Measurements from ENCODE around the gene ABCF2.

Gene ABCF2

DNA sequence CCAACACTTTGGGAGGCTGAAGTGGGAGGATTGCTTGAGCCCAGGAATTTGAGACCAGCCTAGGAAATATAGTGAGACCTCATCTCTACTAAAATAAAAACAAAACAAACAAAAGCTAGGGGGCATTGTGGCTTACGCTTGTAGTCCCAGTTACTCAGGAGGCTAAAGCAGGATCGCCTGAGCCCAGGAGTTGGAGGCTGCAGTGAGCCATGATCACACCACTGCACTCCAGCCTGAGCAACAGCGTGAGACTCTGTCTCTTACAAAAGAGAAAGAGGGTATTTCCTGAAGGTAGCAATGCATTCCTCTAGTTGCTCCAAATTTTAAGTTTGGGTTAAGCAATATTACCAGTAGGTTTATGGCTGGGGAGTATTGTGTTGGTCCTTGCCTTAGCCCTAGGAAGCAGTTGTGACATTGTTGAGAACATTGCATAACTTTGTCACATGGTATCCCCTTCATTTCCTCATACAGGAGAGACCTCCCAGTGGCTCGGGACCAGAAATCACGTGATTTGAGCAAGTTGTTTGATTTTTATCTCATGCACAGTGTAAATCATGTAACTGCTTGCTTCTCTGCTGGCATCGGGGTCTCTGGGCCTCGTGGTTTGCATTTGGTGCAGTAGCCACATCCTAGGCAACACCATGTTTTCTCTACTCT, 44.8 kb upstream of the ABCF2 start:
- Histone ChIP-seq H3K9me3 (replicated peaks in 1 of 11) (no peaks in the 10 kb centered on the region), H3K4me1 (peaks cover 0 to 49% (median 18%) of the 10 kb centered on the region in 10 experiments; a peak in 15 of 20 replicates), H3K36me3 (no peaks in the 10 kb centered on the region), H4K20me1 (peaks cover 0 to 9% (median 0%) of the 10 kb centered on the region in 11 experiments; a peak in 1 of 22 replicates), H3K4me3 (no peak overlapping the region), H3K4me2 (peak overlapping the region in 9 of 11 experiments; percentile 10 to 96 (median 51); a peak in 17 of 22 replicates), H3K27ac (peak overlapping the region in 9 of 11 experiments; percentile 14 to 65 (median 27); a peak in 13 of 22 replicates), H3K9ac (peak overlapping the region in 1 of 11 experiments; percentile 10; a peak in 1 of 22 replicates), H3K27me3 (peaks cover 3 to 29% (median 18%) of the 10 kb centered on the region in 11 experiments; a peak in 19 of 22 replicates)
- peak; percentile 30 to 89 (median 79); a peak in 17 of 22 replicates for TF ChIP-seq Cebpa-rat (IDR thresholded peaks at IDR 0.05)

- Histone ChIP-seq H3K9ac (no peak overlapping the region), H3K4me1 (peaks cover 0 to 38% (median 18%) of the 10 kb centered on the region in 10 experiments; a peak in 15 of 20 replicates), H3K9me3 (replicated peaks in 1 of 11) (no peaks in the 10 kb centered on the region), H3K4me3 (no peak overlapping the region), H3K36me3 (no peaks in the 10 kb centered on the region), H3K27me3 (peaks cover 0 to 6% (median 0%) of the 10 kb centered on the region in 11 experiments; a peak in 5 of 22 replicates), H3K4me2 (no peak overlapping the region), H4K20me1 (0 out of 22 replicates have a peak, but pooled peaks cover 0 to 9% (median 0%) of the 10 kb centered on the region in 11 experiments), H3K27ac (no peak overlapping the region)
- no peak for TF ChIP-seq Cebpa-rat (IDR thresholded peaks at IDR 0.05)
Measured at GRCh38 chr7:151269511-151269910, 42.5 kb upstream of the ABCF2 start.

DNA sequence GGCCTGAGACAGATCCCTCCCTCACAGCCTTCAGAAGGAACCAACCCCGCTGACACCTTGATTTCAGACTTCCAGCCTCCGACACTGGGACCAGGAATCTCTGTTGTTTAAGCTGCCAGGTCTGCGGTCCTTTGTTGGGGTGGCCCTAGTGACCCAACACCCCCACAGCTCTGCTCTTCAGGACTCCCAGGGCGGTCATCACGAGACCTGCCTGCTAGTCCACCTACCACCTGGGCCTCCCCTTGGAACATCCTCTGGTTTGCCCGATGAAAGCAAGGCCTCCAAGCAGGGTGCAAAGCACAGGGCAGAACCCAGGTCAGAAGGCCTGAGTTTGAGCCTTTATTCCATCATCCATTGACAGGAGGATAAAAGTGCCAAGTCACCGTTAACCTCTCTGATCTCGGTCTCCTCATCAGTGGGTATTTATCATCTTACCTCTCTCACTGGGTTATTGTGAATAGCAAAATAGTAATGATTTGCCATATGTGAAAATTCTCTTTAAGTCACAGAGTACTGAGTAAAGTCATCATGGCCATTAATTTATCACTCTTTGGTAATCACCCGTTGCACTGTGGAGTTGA, 38.4 kb upstream of the ABCF2 start:
- H3K9ac ChIP-seq: no peak overlapping the region
- H4K20me1 ChIP-seq: 0 out of 22 replicates have a peak, but pooled peaks cover 0 to 3% (median 0%) of the 10 kb centered on the region in 11 experiments
- TF ChIP-seq Cebpa-rat (IDR thresholded peaks at IDR 0.05): no peak
- peaks cover 0 to 3% (median 0%) of the 10 kb centered on the region in 11 experiments; a peak in 3 of 22 replicates for H3K27me3 ChIP-seq
- H3K27ac ChIP-seq: no peak overlapping the region
- no peaks in the 10 kb centered on the region for H3K9me3 ChIP-seq (replicated peaks in 1 of 11)
- no peaks in the 10 kb centered on the region; a peak in 1 of 20 replicates for H3K4me1 ChIP-seq
- H3K4me3 ChIP-seq: no peak overlapping the region
- H3K4me2 ChIP-seq: no peak overlapping the region
- no peaks in the 10 kb centered on the region for H3K36me3 ChIP-seq

DNA sequence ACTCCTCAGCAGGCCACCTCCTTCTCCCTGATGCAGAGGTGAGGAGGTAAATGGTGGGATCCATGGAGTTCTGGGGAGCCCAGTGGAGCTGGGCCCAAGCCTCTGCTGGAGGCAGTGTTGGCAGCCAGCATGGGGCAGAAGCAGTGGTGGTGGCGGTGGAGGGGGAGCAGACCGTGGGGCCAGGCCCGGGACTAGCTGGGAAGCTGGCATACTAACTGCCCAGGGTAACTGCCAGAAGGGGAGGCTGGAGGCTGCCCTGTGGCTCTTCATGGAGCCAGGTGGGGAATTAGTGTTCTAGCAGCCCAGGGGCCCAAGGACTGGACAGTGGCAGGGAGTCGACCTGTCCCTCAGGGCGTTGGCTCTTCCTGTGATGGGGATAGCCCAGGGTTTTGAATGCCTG, 37.6 kb upstream of the ABCF2 start:
- Histone ChIP-seq H3K9me3 (replicated peaks in 1 of 11) (no peaks in the 10 kb centered on the region), H3K36me3 (no peaks in the 10 kb centered on the region), H3K4me2 (no peak overlapping the region), H3K27me3 (peaks cover 0 to 5% (median 0%) of the 10 kb centered on the region in 11 experiments; a peak in 4 of 22 replicates), H3K4me1 (no peaks in the 10 kb centered on the region; a peak in 1 of 20 replicates), H4K20me1 (0 out of 22 replicates have a peak, but pooled peaks cover 0 to 3% (median 0%) of the 10 kb centered on the region in 11 experiments), H3K9ac (no peak overlapping the region), H3K4me3 (no peak overlapping the region), H3K27ac (no peak overlapping the region)
- no peak for TF ChIP-seq Cebpa-rat (IDR thresholded peaks at IDR 0.05)

GRCh38 chr7:151261529-151261928, 34.5 kb upstream of the ABCF2 start:
- Histone ChIP-seq H3K9ac (no peak overlapping the region), H3K27me3 (peaks cover 7 to 27% (median 22%) of the 10 kb centered on the region in 11 experiments; a peak in 21 of 22 replicates)

DNA sequence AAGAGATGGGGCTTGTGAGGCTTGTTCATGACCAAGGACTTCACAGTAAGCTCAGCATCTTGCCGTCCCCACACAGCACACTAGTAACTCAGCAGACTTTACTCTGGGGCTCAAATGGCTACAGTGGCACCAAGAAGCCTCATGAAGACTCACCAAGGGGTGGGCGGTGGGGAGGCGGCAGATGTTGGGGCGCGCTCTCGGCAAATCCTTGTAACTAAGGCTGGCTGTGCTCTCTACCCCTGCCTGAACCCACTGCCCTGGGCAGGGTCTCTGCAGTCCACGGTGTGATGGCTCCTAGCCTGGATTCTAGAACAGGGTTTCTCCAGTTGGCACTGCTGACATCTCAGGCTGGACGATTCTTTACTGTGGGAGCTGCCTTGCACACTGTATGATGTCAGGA, 33.9 kb upstream of the ABCF2 start:
- Histone ChIP-seq H3K27ac (no peak overlapping the region), H3K4me3 (no peak overlapping the region), H3K9me3 (replicated peaks in 1 of 11) (no peaks in the 10 kb centered on the region), H3K27me3 (peaks cover 13 to 33% (median 29%) of the 10 kb centered on the region in 11 experiments), H3K4me1 (no peaks in the 10 kb centered on the region), H4K20me1 (no peaks in the 10 kb centered on the region; a peak in 3 of 22 replicates), H3K36me3 (no peaks in the 10 kb centered on the region), H3K4me2 (no peak overlapping the region), H3K9ac (no peak overlapping the region)
- TF ChIP-seq Cebpa-rat (IDR thresholded peaks at IDR 0.05): no peak

More at GRCh38 chr7:151261529-151261928, 34.5 kb upstream of the ABCF2 start:
- Histone ChIP-seq H3K27ac (no peak overlapping the region), H3K4me2 (no peak overlapping the region), H3K4me1 (no peaks in the 10 kb centered on the region), H3K4me3 (no peak overlapping the region), H3K9me3 (replicated peaks in 1 of 11) (no peaks in the 10 kb centered on the region), H3K36me3 (no peaks in the 10 kb centered on the region), H4K20me1 (no peaks in the 10 kb centered on the region; a peak in 3 of 22 replicates)
- no peak for TF ChIP-seq Cebpa-rat (IDR thresholded peaks at IDR 0.05)

DNA sequence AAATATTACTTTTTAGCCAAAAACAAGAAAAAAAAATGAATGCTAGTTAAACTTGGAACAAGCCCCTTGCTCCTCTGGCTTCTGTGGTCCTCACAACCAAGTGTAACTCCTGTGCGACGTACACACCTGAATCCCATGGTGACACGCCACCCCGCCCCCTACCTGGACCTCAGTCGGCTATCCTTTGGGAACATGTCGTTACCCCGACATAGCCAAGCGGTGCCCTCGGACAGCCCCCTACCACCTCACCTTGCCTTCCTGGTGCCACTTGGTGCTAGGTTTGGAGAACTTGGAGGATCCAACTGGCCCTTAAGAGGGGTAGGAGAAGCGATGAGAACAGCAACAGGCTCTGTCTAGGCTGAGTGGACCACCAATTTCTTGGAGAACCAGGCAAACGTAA, 33.5 kb upstream of the ABCF2 start:
- Histone ChIP-seq H3K4me2 (no peak overlapping the region), H3K4me1 (no peaks in the 10 kb centered on the region), H4K20me1 (peaks cover 0 to 1% (median 0%) of the 10 kb centered on the region in 11 experiments; a peak in 6 of 22 replicates), H3K36me3 (no peaks in the 10 kb centered on the region), H3K27ac (no peak overlapping the region), H3K4me3 (no peak overlapping the region), H3K9me3 (replicated peaks in 1 of 11) (no peaks in the 10 kb centered on the region), H3K27me3 (peaks cover 14 to 38% (median 33%) of the 10 kb centered on the region in 11 experiments), H3K9ac (no peak overlapping the region)
- TF ChIP-seq Cebpa-rat (IDR thresholded peaks at IDR 0.05): no peak

- H3K36me3 ChIP-seq: no peaks in the 10 kb centered on the region
- H3K4me3 ChIP-seq: no peak overlapping the region
- no peaks in the 10 kb centered on the region for H3K9me3 ChIP-seq (replicated peaks in 1 of 11)
- no peak overlapping the region for H3K27ac ChIP-seq
- H3K4me1 ChIP-seq: no peaks in the 10 kb centered on the region
- peaks cover 0 to 25% (median 5%) of the 10 kb centered on the region in 11 experiments; a peak in 12 of 22 replicates for H4K20me1 ChIP-seq
- H3K9ac ChIP-seq: no peak overlapping the region
- TF ChIP-seq Cebpa-rat (IDR thresholded peaks at IDR 0.05): no peak
- peaks cover 39 to 62% (median 58%) of the 10 kb centered on the region in 11 experiments for H3K27me3 ChIP-seq
- no peak overlapping the region for H3K4me2 ChIP-seq
Measured at GRCh38 chr7:151257990-151258389, 31.0 kb upstream of the ABCF2 start.

DNA sequence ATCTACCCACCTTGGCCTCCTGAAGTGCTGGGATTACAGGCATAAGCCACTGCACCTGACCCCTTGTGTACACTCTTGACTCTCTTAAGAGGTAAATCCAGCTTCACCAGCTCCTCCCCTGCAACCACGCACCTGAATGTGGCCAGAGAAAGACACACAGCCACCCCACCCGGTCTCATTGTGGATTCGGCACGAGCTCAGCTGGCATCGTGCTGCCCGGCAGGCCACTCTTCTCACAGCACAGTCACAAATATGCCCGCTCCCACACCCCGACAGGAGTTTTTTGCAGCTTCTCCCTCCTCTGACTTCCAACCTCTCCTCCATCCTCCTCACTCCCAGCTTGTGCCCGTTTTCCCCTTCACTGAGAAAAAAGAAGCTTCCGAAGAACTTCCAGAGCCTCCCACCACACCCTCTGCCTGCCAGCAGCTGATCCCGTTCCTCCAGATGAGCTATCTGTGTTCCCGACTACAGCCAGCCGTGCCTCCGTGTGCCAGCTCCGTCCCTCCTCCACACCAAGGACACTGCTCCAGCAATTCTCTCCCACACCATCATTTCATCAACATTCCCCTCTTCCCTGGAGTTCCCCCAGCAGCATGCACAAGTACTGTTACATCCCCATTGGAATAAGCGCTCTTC, 29.5 kb upstream of the ABCF2 start:
- Histone ChIP-seq H3K27me3 (peaks cover 54 to 77% (median 72%) of the 10 kb centered on the region in 11 experiments), H3K4me3 (no peak overlapping the region), H3K4me2 (no peak overlapping the region), H3K36me3 (no peaks in the 10 kb centered on the region), H4K20me1 (peaks cover 0 to 38% (median 13%) of the 10 kb centered on the region in 11 experiments; a peak in 12 of 22 replicates), H3K4me1 (peaks cover under 1 to 9% (median 8%) of the 10 kb centered on the region in 10 experiments; a peak in 16 of 20 replicates), H3K9ac (no peak overlapping the region), H3K27ac (no peak overlapping the region), H3K9me3 (replicated peaks in 1 of 11) (no peaks in the 10 kb centered on the region)
- TF ChIP-seq Cebpa-rat (IDR thresholded peaks at IDR 0.05): no peak
